Activated CD4-positive, alpha-beta memory T cell treated with anti-CD3 and anti-CD28 coated beads for 36 hours (primary cell): ENCODE results near the gene MEX3B. TPM values are rescaled to one million over a fixed set of nuclear protein-coding genes. Genes with fewer than 3 reads are reported as not detected.

Source experiments
- CTCF ChIA-PET: fragments of 350-600 bp; sonication (Branson Sonifier 250); formaldehyde crosslinking; loops from one replicate; lab custom pipeline; 2021; ENCODE audit warnings: antibody characterized with exemption, inconsistent platforms; lab: Charles Lee
- POLR2A ChIA-PET: fragments of 350-600 bp; sonication (Branson Sonifier 250); formaldehyde crosslinking; loops from one replicate; lab custom pipeline; 2021; ENCODE audit warnings: antibody characterized with exemption; lab: Charles Lee
- DNase-seq: peaks from one replicate; pipeline ENCODE4 v3.0.0-alpha.2; 2020
- H3K27ac Mint-ChIP-seq: one replicate; pipeline ENCODE4 v1.8.0; 2021; ENCODE audit warnings: mixed read lengths
- H3K27me3 Mint-ChIP-seq: one replicate; pipeline ENCODE4 v1.8.0; 2021; ENCODE audit warnings: mixed read lengths
- H3K36me3 Mint-ChIP-seq: one replicate; pipeline ENCODE4 v1.8.0; 2021; ENCODE audit warnings: mixed read lengths
- H3K4me1 Mint-ChIP-seq: one replicate; pipeline ENCODE4 v1.8.0; 2021; ENCODE audit warnings: low read depth, mixed read lengths
- H3K4me3 Mint-ChIP-seq: one replicate; pipeline ENCODE4 v1.8.0; 2021; ENCODE audit warnings: mild to moderate bottlenecking, mixed read lengths
- H3K9me3 Mint-ChIP-seq: one replicate; pipeline ENCODE4 v1.8.0; 2021; ENCODE audit warnings: mixed read lengths
- intact Hi-C: fragments of 100-400 bp; cut with micrococcal nuclease; formaldehyde crosslinking; loops from one replicate; pipeline ENCODE4 v1.15.1; 2023
- total RNA-seq, 2 experiments: library from RNA; stranded (reverse); gene quantifications; one replicate each; pipeline ENCODE4 v1.2.3, GENCODE V29; 2021

The MEX3B gene
- total RNA-seq, result under 1 TPM; 0.67 to 0.82 TPM

- DNase-seq, result peak; percentile 96
- Mint-ChIP-seq H3K27me3 (peaks cover 21% of the 10 kb centered on the region), H3K27ac (peak within 1 kb of the TSS; percentile 80), H3K36me3 (peaks cover 2% of the 10 kb centered on the region), H3K4me1 (peaks cover 12% of the 10 kb centered on the region), H3K4me3 (peak within 1 kb of the TSS; percentile 82), H3K9me3 (no peaks in the 10 kb centered on the region)
- intact Hi-C loops, result loop anchor here (2.0 to 10.0 kb wide), 4 partner anchors 217 to 1351 kb away; partner anchors contain the start of genes ABHD17C, EFL1, SAXO2 and TLNRD1
- ChIA-PET POLR2A (interaction anchor here (1.8 kb wide), 1 partner anchor 216 kb away, joined by 6 read pairs; the partner anchor contains the start of genes EFL1 and SAXO2), CTCF (interaction anchor here (0.6 to 0.9 kb wide), 3 partner anchors 564 to 938 kb away, joined by 3 to 4 read pairs (median 3); no protein-coding TSS in a partner anchor)
Observed at GRCh38 chr15:82045892-82046665, at the start of gene MEX3B. Gene MEX3B, minus strand, starts transcription at chr15:82046018. Its CDS starts 313 bp downstream, at chr15:82045705.

- POLR2A ChIA-PET, result no interaction called here
- no peak for DNase-seq
- Mint-ChIP-seq H3K27ac (no peak overlapping the region), H3K4me1 (no peaks in the 10 kb centered on the region), H3K36me3 (no peaks in the 10 kb centered on the region), H3K9me3 (no peaks in the 10 kb centered on the region), H3K4me3 (no peak overlapping the region), H3K27me3 (no peaks in the 10 kb centered on the region)
- CTCF ChIA-PET, result no interaction called here
- intact Hi-C loops, result no loop called here
Observed at GRCh38 chr15:82093774-82094211, 48.0 kb upstream of the MEX3B start.

GRCh38 chr15:82093325-82093724 is 47.5 kb upstream of the MEX3B start:
- Mint-ChIP-seq H3K27me3 (no peaks in the 10 kb centered on the region), H3K4me3 (no peak overlapping the region), H3K36me3 (no peaks in the 10 kb centered on the region), H3K9me3 (no peaks in the 10 kb centered on the region), H3K27ac (no peak overlapping the region), H3K4me1 (no peaks in the 10 kb centered on the region)
- DNase-seq, result no peak
- POLR2A ChIA-PET, result no interaction called here
- intact Hi-C loops, result no loop called here
- CTCF ChIA-PET, result no interaction called here

GRCh38 chr15:82091636-82092140 is 45.9 kb upstream of the MEX3B start:
- no peak overlapping the region for H3K27ac Mint-ChIP-seq
- no peaks in the 10 kb centered on the region for H3K9me3 Mint-ChIP-seq
- H3K36me3 Mint-ChIP-seq, result no peaks in the 10 kb centered on the region
- H3K27me3 Mint-ChIP-seq, result no peaks in the 10 kb centered on the region
- ChIA-PET POLR2A (no interaction called here), CTCF (no interaction called here)
- intact Hi-C loops, result no loop called here
- H3K4me1 Mint-ChIP-seq, result no peaks in the 10 kb centered on the region
- H3K4me3 Mint-ChIP-seq, result no peak overlapping the region
- no peak for DNase-seq

GRCh38 chr15:82086243-82086995 is 40.6 kb upstream of the MEX3B start:
- peaks cover 1% of the 10 kb centered on the region for H3K27me3 Mint-ChIP-seq
- H3K4me3 Mint-ChIP-seq, result no peak overlapping the region
- no peak for DNase-seq
- POLR2A ChIA-PET, result no interaction called here
- no peak overlapping the region for H3K27ac Mint-ChIP-seq
- CTCF ChIA-PET, result no interaction called here
- H3K4me1 Mint-ChIP-seq, result no peaks in the 10 kb centered on the region
- no peaks in the 10 kb centered on the region for H3K9me3 Mint-ChIP-seq
- intact Hi-C loops, result no loop called here
- no peaks in the 10 kb centered on the region for H3K36me3 Mint-ChIP-seq

- no peaks in the 10 kb centered on the region for H3K9me3 Mint-ChIP-seq
- H3K27me3 Mint-ChIP-seq, result peaks cover 9% of the 10 kb centered on the region
Observed at GRCh38 chr15:82081914-82082762, 36.3 kb upstream of the MEX3B start.

GRCh38 chr15:82080774-82081173 is 35.0 kb upstream of the MEX3B start:
- Mint-ChIP-seq H3K36me3 (no peaks in the 10 kb centered on the region), H3K4me1 (no peaks in the 10 kb centered on the region), H3K4me3 (no peak overlapping the region), H3K9me3 (no peaks in the 10 kb centered on the region), H3K27me3 (peaks cover 15% of the 10 kb centered on the region), H3K27ac (no peak overlapping the region)
- POLR2A ChIA-PET, result no interaction called here
- DNase-seq, result no peak
- CTCF ChIA-PET, result no interaction called here
- intact Hi-C loops, result no loop called here

More at GRCh38 chr15:82081914-82082762, 36.3 kb upstream of the MEX3B start:
- ChIA-PET CTCF (no interaction called here), POLR2A (no interaction called here)
- Mint-ChIP-seq H3K4me1 (no peaks in the 10 kb centered on the region), H3K36me3 (no peaks in the 10 kb centered on the region), H3K4me3 (no peak overlapping the region), H3K27ac (no peak overlapping the region)
- no peak for DNase-seq
- intact Hi-C loops, result no loop called here

GRCh38 chr15:82079736-82080135 is 33.9 kb upstream of the MEX3B start:
- peaks cover 16% of the 10 kb centered on the region for H3K27me3 Mint-ChIP-seq
- H3K4me1 Mint-ChIP-seq, result no peaks in the 10 kb centered on the region
- ChIA-PET CTCF (no interaction called here), POLR2A (interaction anchor here (0.8 kb wide), 1 partner anchor 21 kb away, joined by 3 read pairs; no protein-coding TSS in a partner anchor)
- no peaks in the 10 kb centered on the region for H3K9me3 Mint-ChIP-seq
- DNase-seq, result no peak
- no peak overlapping the region for H3K27ac Mint-ChIP-seq
- no peak overlapping the region for H3K4me3 Mint-ChIP-seq
- no peaks in the 10 kb centered on the region for H3K36me3 Mint-ChIP-seq
- intact Hi-C loops, result no loop called here

- no peak overlapping the region for H3K4me3 Mint-ChIP-seq
- H3K4me1 Mint-ChIP-seq, result no peaks in the 10 kb centered on the region
- H3K9me3 Mint-ChIP-seq, result no peaks in the 10 kb centered on the region
- no peak overlapping the region for H3K27ac Mint-ChIP-seq
- intact Hi-C loops, result no loop called here
- ChIA-PET CTCF (interaction anchor here (1.0 kb wide), 1 partner anchor 11 kb away, joined by 3 read pairs; no protein-coding TSS in a partner anchor), POLR2A (no interaction called here)
- no peaks in the 10 kb centered on the region for H3K36me3 Mint-ChIP-seq
- no peak for DNase-seq
- peaks cover 12% of the 10 kb centered on the region for H3K27me3 Mint-ChIP-seq
Observed at GRCh38 chr15:82074610-82075009, 28.8 kb upstream of the MEX3B start.

GRCh38 chr15:82072926-82073537 is 27.2 kb upstream of the MEX3B start:
- H3K27ac Mint-ChIP-seq, result no peak overlapping the region
- ChIA-PET CTCF (no interaction called here), POLR2A (no interaction called here)
- no peaks in the 10 kb centered on the region for H3K4me1 Mint-ChIP-seq
- no peak for DNase-seq
- H3K36me3 Mint-ChIP-seq, result no peaks in the 10 kb centered on the region
- H3K4me3 Mint-ChIP-seq, result no peak overlapping the region
- H3K9me3 Mint-ChIP-seq, result no peaks in the 10 kb centered on the region
- intact Hi-C loops, result no loop called here
- peaks cover 9% of the 10 kb centered on the region for H3K27me3 Mint-ChIP-seq

GRCh38 chr15:82066455-82066854 is 20.6 kb upstream of the MEX3B start:
- H3K4me1 Mint-ChIP-seq, result no peaks in the 10 kb centered on the region
- peaks cover 24% of the 10 kb centered on the region for H3K27me3 Mint-ChIP-seq
- no peaks in the 10 kb centered on the region for H3K9me3 Mint-ChIP-seq
- no peaks in the 10 kb centered on the region for H3K36me3 Mint-ChIP-seq
- no peak overlapping the region for H3K4me3 Mint-ChIP-seq
- no peak overlapping the region for H3K27ac Mint-ChIP-seq
- intact Hi-C loops, result no loop called here
- ChIA-PET POLR2A (no interaction called here), CTCF (no interaction called here)
- DNase-seq, result no peak
